SU-DHL-6 (cell line): Measurements from ENCODE around the gene MED26.

Experiments used
- H2AFZ ChIP-seq: fragments of 200-600 bp; sonication (generic); 2 replicates; pipeline ENCODE4 v1.6.1; 2014; ENCODE audit warnings: low read depth, mild to moderate bottlenecking, moderate library complexity, mixed read lengths, antibody characterized with exemption, low read length; ENCODE audit not compliant: severe bottlenecking
- H3F3A ChIP-seq: fragments of 200-600 bp; shearing (Covaris generic); 2 replicates; pipeline ENCODE4 v1.6.0; 2016; ENCODE audit warnings: antibody characterized with exemption, mild to moderate bottlenecking; ENCODE audit not compliant: insufficient read depth
- H3K27ac ChIP-seq: fragments of 200-600 bp; sonication (generic); 2 replicates; pipeline ENCODE4 v1.5.1; 2016; ENCODE audit warnings: low read depth, mild to moderate bottlenecking, low read length, moderate library complexity, mixed read lengths
- H3K27me3 ChIP-seq: fragments of 200-600 bp; sonication (generic), shearing (Covaris generic); 2 replicates; pipeline ENCODE4 v1.6.0; 2014; ENCODE audit warnings: mild to moderate bottlenecking, low read length
- H3K36me3 ChIP-seq: fragments of 200-600 bp; sonication (generic); 2 replicates; pipeline ENCODE4 v1.6.1; 2014; ENCODE audit warnings: mild to moderate bottlenecking, low read length, mixed read lengths
- H3K4me2 ChIP-seq: fragments of 300-600, 200-600 bp; shearing (Covaris generic), sonication (generic); 2 replicates; pipeline ENCODE4 v1.6.0; 2014; ENCODE audit warnings: low read length, low read depth, mild to moderate bottlenecking; ENCODE audit not compliant: poor library complexity, severe bottlenecking
- H3K4me3 ChIP-seq: fragments of 200-600 bp; sonication (generic); 2 replicates; pipeline ENCODE4 v1.5.1; 2014; ENCODE audit warnings: antibody characterized with exemption, low read length, mild to moderate bottlenecking, mixed read lengths; ENCODE audit not compliant: insufficient read depth, poor library complexity, severe bottlenecking
- H3K79me2 ChIP-seq: fragments of 200-600 bp; sonication (generic); 2 replicates; pipeline ENCODE4 v1.6.1; 2014; ENCODE audit warnings: mild to moderate bottlenecking, low read length, moderate library complexity; ENCODE audit not compliant: insufficient read depth
- H3K9ac ChIP-seq: fragments of 200-600 bp; sonication (generic); 2 replicates; pipeline ENCODE4 v1.7.0; 2014; ENCODE audit warnings: mild to moderate bottlenecking, low read length
- H3K9me2 ChIP-seq: fragments of 200-600 bp; sonication (generic); replicated peaks from 2 replicates; pipeline ENCODE4 v1.6.1; 2014; ENCODE audit warnings: low read length; ENCODE audit not compliant: insufficient read depth
- H3K9me3 ChIP-seq: fragments of 200-600 bp; sonication (generic); 2 replicates; pipeline ENCODE4 v1.6.1; 2014; ENCODE audit warnings: low read length, mixed read lengths; ENCODE audit not compliant: insufficient read depth
- H4K20me1 ChIP-seq: fragments of 200-600 bp; sonication (generic); 2 replicates; pipeline ENCODE4 v1.6.1; 2014; ENCODE audit warnings: low read depth, mild to moderate bottlenecking, antibody characterized with exemption, low read length, moderate library complexity, mixed read lengths
- CTCF ChIP-seq: fragments of 200-600 bp; sonication (generic); IDR thresholded peaks from one replicate; pipeline ENCODE4 v1.5.1; 2017; ENCODE audit warnings: antibody characterized with exemption, mild to moderate bottlenecking, low read length, moderate library complexity; ENCODE audit not compliant: insufficient read depth, poor library complexity, severe bottlenecking
- EZH2phosphoT487 ChIP-seq: fragments of 200-600 bp; sonication (generic), shearing (Covaris generic); conservative IDR thresholded peaks from 2 replicates; pipeline ENCODE4 v1.6.1; 2018; ENCODE audit warnings: mild to moderate bottlenecking, antibody characterized with exemption, low read length, moderate library complexity, mixed read lengths

Gene MED26

GRCh38 chr19:16591803-16592556 lies 36.0 kb downstream of the MED26 start:
- H3K36me3 ChIP-seq = no peaks in the 10 kb centered on the region
- no peak for TF ChIP-seq EZH2phosphoT487
- no peak for TF ChIP-seq CTCF
- H3K9ac ChIP-seq = peak overlapping the region; percentile 9; the same call in 1 of the 2 replicates
- H3K9me3 ChIP-seq = no peaks in the 10 kb centered on the region
- H3K79me2 ChIP-seq = peaks cover 83% of the 10 kb centered on the region
- peak overlapping the region; percentile 46 for H3K4me2 ChIP-seq
- H2AFZ ChIP-seq = no peak overlapping the region
- peaks cover 77% of the 10 kb centered on the region for H3F3A ChIP-seq
- no peaks in the 10 kb centered on the region; the same call in 1 of the 2 replicates for H4K20me1 ChIP-seq
- peak overlapping the region; percentile 98 for H3K27ac ChIP-seq
- no peaks in the 10 kb centered on the region for H3K27me3 ChIP-seq
- no peak overlapping the region for H3K4me3 ChIP-seq
- no peaks in the 10 kb centered on the region for H3K9me2 ChIP-seq

- Histone ChIP-seq H3K27ac (peak overlapping the region; percentile 98), H3K9ac (peak overlapping the region; percentile 9; the same call in 1 of the 2 replicates), H3K36me3 (no peaks in the 10 kb centered on the region), H3F3A (peaks cover 85% of the 10 kb centered on the region), H3K4me2 (peak overlapping the region; percentile 91), H3K9me3 (no peaks in the 10 kb centered on the region), H3K27me3 (no peaks in the 10 kb centered on the region), H3K9me2 (no peaks in the 10 kb centered on the region), H3K79me2 (peaks cover 74% of the 10 kb centered on the region), H3K4me3 (no peak overlapping the region), H4K20me1 (no peaks in the 10 kb centered on the region; the same call in 1 of the 2 replicates), H2AFZ (no peak overlapping the region)
- TF ChIP-seq CTCF = no peak
- TF ChIP-seq EZH2phosphoT487 = no peak
Measured at GRCh38 chr19:16590876-16591802, 36.9 kb downstream of the MED26 start.

- H3K27ac ChIP-seq = peak overlapping the region; percentile 98
- H3K4me2 ChIP-seq = peak overlapping the region; percentile 91
- peak overlapping the region; percentile 79 for H3K9ac ChIP-seq
- no peaks in the 10 kb centered on the region for H3K9me3 ChIP-seq
- no peaks in the 10 kb centered on the region for H3K36me3 ChIP-seq
- no peaks in the 10 kb centered on the region for H4K20me1 ChIP-seq
- no peak for TF ChIP-seq CTCF
- TF ChIP-seq EZH2phosphoT487 = no peak
- H3K9me2 ChIP-seq = no peaks in the 10 kb centered on the region
- no peaks in the 10 kb centered on the region for H3K27me3 ChIP-seq
- H2AFZ ChIP-seq = no peak overlapping the region
- H3K4me3 ChIP-seq = no peak overlapping the region
- peaks cover 85% of the 10 kb centered on the region for H3F3A ChIP-seq
- peaks cover 70% of the 10 kb centered on the region for H3K79me2 ChIP-seq
Measured at GRCh38 chr19:16589917-16590316, 38.1 kb downstream of the MED26 start.
